Suprapubic skin (tissue), 4 donors: ENCODE results near the gene CCDC27. TPM values are rescaled to one million over a fixed set of nuclear protein-coding genes. Genes with fewer than 3 reads are reported as not detected.

Experiments used
- DNase-seq, 2 donors: peaks; one replicate each; pipeline ENCODE4 v3.0.0-alpha.2; 2019; ENCODE audit warnings: low spot score in 2 of 2
- H3K27ac ChIP-seq: fragments of 200-600 bp; sonication (generic); one replicate; pipeline ENCODE4 v1.5.1; 2019
- H3K27me3 ChIP-seq: fragments of 200-600 bp; sonication (generic); one replicate; pipeline ENCODE4 v1.5.1; 2019
- H3K36me3 ChIP-seq: fragments of 200-600 bp; sonication (generic); one replicate; pipeline ENCODE4 v1.5.1; 2019
- H3K4me1 ChIP-seq: fragments of 200-600 bp; sonication (generic); one replicate; pipeline ENCODE4 v1.5.1; 2019
- H3K4me3 ChIP-seq: fragments of 200-600 bp; sonication (generic); one replicate; pipeline ENCODE4 v1.5.1; 2019; ENCODE audit warnings: mild to moderate bottlenecking
- H3K9me3 ChIP-seq: fragments of 200-600 bp; sonication (generic); one replicate; pipeline ENCODE4 v1.5.1; 2019
- EP300 ChIP-seq: sonication (generic); formaldehyde crosslinking; IDR thresholded peaks from one replicate; pipeline ENCODE4 v1.6.1; 2017; ENCODE audit warnings: antibody characterized with exemption
- POLR2A ChIP-seq, 2 donors: fragments of 450-650 bp; IDR thresholded peaks; one replicate each; pipeline ENCODE4 v1.6.1; 2017; ENCODE audit warnings: antibody characterized with exemption in 2 of 2, mild to moderate bottlenecking in 2 of 2, moderate library complexity in 2 of 2
- POLR2AphosphoS5 ChIP-seq, 3 donors: sonication (generic); formaldehyde crosslinking; IDR thresholded peaks; one replicate each; pipeline ENCODE4 v1.6.1; 2017; ENCODE audit warnings: antibody characterized with exemption in 3 of 3
- WGBS: methylation state at CpG from one replicate; pipeline ENCODE4 v1.1.5; 2018; 5-methylcytosine and 5-hydroxymethylcytosine counted together
- total RNA-seq, 4 donors: library from RNA; depleted of rRNA; stranded (reverse); fragments of >200 nt; gene quantifications; one replicate each; pipeline ENCODE4 v1.1.0, GENCODE V29; 2016
- TF ChIP-seq, protein P1 (sequence below), 2 donors: fragments of 200-600 bp in 1 of 2; fragments of 450-650 bp in 1 of 2; sonication (generic) in 1 of 2; IDR thresholded peaks; one replicate each; pipeline ENCODE4 v1.5.1; 2016 to 2019; ENCODE audit warnings: antibody characterized with exemption in 2 of 2, mild to moderate bottlenecking in 1 of 2, moderate library complexity in 1 of 2

The CCDC27 gene
- total RNA-seq, 4 donors from 2014 or later: not detected

DNA sequence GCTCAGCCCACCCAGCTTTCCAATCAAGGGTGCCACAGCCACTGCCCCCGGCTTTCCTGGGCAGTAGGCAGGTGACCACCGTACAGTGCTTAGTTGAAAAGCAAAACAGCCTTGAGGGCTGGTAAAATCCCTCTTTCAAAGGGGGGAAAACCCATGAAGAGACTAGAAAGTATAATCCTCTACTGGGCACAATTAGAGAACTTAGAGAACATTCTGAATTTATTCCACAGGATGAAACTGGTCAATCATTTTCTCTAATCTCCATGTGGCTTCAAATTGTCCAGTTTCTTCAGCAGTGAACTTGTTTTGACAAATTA lies 59.3 kb downstream of the CCDC27 start:
- TF ChIP-seq POLR2AphosphoS5 (IDR thresholded peaks at IDR 0.05): no peak
- H3K4me3 ChIP-seq: no peak overlapping the region
- peaks cover 28% of the 10 kb centered on the region for H3K36me3 ChIP-seq
- H3K4me1 ChIP-seq: no peaks in the 10 kb centered on the region
- no peak overlapping the region for H3K27ac ChIP-seq
- H3K27me3 ChIP-seq: no peaks in the 10 kb centered on the region
- H3K9me3 ChIP-seq: no peaks in the 10 kb centered on the region
- DNase-seq: no peak
- WGBS: 30% methylated on average over 2 of the region's 2 CpGs

DNA sequence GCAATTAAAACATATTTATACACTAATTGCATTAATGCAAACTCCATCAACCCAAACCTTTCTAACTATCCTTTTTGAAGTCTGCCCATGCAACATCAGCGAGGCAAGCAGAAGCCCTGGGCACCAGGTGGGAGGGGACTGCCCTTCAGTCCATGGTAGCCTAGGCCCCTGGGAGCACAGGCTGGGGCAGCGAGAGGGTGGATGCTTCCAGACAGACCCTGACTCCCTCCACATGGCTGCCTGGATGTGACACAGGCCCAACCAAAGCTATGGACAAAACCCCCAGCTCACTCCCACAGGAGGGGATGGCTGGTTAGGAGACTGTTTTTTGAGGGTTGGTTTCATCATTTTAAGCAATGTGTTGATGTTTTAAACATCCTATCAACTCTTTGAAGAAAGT lies 61.8 kb downstream of the CCDC27 start:
- Histone ChIP-seq H3K27me3 (no peaks in the 10 kb centered on the region), H3K9me3 (no peaks in the 10 kb centered on the region), H3K4me3 (no peak overlapping the region), H3K36me3 (peaks cover 42% of the 10 kb centered on the region), H3K27ac (no peak overlapping the region), H3K4me1 (no peaks in the 10 kb centered on the region)
- no peak for DNase-seq
- TF ChIP-seq EP300 (no peak), POLR2AphosphoS5 (IDR thresholded peaks at IDR 0.05) (no peak), POLR2A (IDR thresholded peaks at IDR 0.05) (no peak)
- TF ChIP-seq, protein P1, sequence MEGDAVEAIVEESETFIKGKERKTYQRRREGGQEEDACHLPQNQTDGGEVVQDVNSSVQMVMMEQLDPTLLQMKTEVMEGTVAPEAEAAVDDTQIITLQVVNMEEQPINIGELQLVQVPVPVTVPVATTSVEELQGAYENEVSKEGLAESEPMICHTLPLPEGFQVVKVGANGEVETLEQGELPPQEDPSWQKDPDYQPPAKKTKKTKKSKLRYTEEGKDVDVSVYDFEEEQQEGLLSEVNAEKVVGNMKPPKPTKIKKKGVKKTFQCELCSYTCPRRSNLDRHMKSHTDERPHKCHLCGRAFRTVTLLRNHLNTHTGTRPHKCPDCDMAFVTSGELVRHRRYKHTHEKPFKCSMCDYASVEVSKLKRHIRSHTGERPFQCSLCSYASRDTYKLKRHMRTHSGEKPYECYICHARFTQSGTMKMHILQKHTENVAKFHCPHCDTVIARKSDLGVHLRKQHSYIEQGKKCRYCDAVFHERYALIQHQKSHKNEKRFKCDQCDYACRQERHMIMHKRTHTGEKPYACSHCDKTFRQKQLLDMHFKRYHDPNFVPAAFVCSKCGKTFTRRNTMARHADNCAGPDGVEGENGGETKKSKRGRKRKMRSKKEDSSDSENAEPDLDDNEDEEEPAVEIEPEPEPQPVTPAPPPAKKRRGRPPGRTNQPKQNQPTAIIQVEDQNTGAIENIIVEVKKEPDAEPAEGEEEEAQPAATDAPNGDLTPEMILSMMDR (IDR thresholded peaks at IDR 0.05): no peak
- WGBS: 88% methylated on average over 2 of the region's 2 CpGs

DNA sequence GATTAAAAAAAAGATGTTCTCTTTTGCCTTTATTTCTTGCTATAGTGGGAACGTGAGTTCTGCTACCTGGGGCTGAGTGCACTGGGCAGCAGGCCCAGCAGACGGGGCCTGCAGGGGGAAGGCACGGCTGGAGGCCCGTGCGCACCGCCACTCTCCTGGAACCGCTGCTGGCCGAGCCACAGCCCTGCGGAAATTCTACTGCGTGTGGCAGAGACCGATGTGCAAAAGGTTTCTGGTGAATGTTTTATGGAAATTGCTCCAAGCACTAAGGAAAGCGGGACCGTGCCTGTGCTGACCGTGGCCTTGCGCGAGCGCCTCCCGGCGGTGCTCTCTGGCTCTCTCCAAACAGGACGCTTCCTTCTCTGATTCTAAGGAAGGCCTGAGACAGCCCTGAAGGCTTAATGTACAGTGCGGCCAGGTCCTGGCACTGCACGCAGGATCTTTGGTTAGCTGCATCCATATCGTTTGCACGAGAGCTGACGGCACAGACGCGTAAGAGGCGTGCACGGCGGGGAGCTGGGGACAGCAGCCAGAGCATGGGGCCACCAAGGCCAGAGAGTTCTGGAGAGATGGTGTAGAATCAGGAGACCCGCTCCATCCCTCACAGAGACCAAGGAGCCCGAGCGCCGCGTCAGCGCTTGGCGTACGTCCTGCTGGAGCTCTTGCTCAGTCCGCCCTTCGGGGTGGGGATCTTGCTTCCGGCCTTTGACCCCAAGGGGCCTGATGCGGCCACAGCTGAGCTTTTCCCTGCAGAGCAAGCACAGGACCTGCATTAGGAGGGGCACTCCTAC lies 62.7 kb downstream of the CCDC27 start:
- no peak overlapping the region for H3K4me3 ChIP-seq
- DNase-seq: no peak
- H3K27ac ChIP-seq: no peak overlapping the region
- H3K9me3 ChIP-seq: no peaks in the 10 kb centered on the region
- H3K36me3 ChIP-seq: peaks cover 47% of the 10 kb centered on the region
- WGBS: 88% methylated on average over 30 of the region's 42 CpGs
- H3K4me1 ChIP-seq: no peaks in the 10 kb centered on the region
- TF ChIP-seq POLR2AphosphoS5 (IDR thresholded peaks at IDR 0.05) (no peak), EP300 (no peak), POLR2A (IDR thresholded peaks at IDR 0.05) (no peak)
- TF ChIP-seq, protein P1 (IDR thresholded peaks at IDR 0.05): no peak
- H3K27me3 ChIP-seq: no peaks in the 10 kb centered on the region

DNA sequence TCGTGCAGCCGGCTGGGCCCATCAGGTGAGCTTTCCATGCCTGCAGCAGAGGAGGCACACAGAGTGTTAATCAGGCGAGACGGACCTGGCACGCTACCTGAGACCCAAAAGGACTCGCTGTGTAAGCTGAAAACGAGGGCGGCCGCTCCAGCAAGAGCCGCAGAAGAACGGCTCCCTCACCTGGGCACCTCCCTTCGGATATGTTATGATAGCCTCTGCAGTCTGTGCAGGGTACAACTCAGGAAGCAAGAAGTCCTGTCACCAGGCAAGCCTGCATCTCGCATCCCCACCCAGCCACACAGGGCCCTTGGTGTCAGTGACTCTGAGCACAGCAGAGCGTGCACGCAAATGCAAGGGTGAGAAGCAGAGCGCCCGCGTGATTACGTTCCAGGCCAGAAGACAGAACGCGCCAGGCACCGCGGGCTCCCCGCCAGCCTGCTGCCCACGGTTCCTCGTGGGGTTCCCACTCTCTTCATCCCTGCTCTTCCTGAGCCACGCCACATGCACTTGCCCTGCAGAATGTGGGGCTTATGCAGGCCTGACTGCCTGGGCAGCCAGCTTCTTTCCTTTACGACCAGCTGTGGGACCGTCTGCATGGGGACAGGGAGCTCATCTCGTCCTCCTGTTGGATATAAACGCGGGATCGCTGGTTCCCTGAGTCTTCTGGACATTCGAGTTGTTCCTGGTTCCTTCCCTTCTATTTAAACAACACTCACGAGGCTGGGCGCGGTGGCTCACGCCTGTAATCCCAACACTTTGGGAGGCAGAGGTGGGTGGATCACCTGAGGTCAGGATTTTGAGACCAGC lies 64.3 kb downstream of the CCDC27 start:
- H3K36me3 ChIP-seq: peaks cover 63% of the 10 kb centered on the region
- TF ChIP-seq, protein P1 (IDR thresholded peaks at IDR 0.05): no peak
- no peak for TF ChIP-seq POLR2AphosphoS5 (IDR thresholded peaks at IDR 0.05)
- no peak for TF ChIP-seq POLR2A (IDR thresholded peaks at IDR 0.05)
- no peak for TF ChIP-seq EP300
- H3K27ac ChIP-seq: no peak overlapping the region
- DNase-seq: no peak
- H3K4me3 ChIP-seq: no peak overlapping the region
- WGBS: 90% methylated on average over 34 of the region's 38 CpGs
- no peaks in the 10 kb centered on the region for H3K27me3 ChIP-seq
- no peaks in the 10 kb centered on the region for H3K4me1 ChIP-seq
- H3K9me3 ChIP-seq: no peaks in the 10 kb centered on the region

DNA sequence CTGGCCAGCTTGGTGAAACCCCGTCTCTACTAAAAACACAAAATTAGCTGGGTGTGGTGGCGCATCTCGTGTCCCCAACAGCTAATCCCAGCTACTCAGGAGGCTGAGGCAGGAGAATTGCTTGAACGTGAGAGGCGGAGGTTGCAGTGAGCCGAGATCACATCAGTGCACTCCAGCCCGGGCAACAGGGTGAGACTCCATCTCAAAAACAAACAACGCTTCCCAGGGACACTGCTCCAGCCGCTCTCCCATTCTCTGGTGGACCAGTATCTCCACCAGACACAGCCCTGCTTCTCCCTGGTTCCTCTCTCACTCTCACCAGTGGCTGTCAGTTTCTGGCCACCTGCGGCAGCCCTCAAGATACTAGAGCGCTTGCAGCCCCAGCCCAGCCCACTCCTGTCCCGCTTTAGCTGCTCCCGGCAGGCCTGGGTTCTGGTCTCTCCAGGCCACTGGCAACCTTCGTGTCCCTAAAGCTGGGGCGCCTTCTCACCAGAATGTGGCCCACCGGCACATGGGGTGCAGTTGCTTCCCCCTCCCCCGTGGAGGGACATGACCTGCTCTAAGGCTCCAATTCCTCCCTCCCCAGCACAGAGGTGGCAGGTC lies 65.0 kb downstream of the CCDC27 start:
- Histone ChIP-seq H3K4me1 (no peaks in the 10 kb centered on the region), H3K36me3 (peaks cover 70% of the 10 kb centered on the region), H3K27me3 (no peaks in the 10 kb centered on the region), H3K4me3 (no peak overlapping the region), H3K27ac (no peak overlapping the region), H3K9me3 (no peaks in the 10 kb centered on the region)
- TF ChIP-seq POLR2AphosphoS5 (IDR thresholded peaks at IDR 0.05) (no peak), POLR2A (IDR thresholded peaks at IDR 0.05) (no peak), EP300 (no peak)
- TF ChIP-seq, protein P1 (IDR thresholded peaks at IDR 0.05): no peak
- 94% methylated on average over 15 of the region's 17 CpGs for WGBS
- no peak for DNase-seq
